Uterus (tissue), 2 donors: ENCODE data around the gene SLC1A6.

ENCODE experiments used
- CTCF ChIP-seq, 4 experiments: fragments of 200-600 bp in 2 of 4; fragments of 450-650 bp in 2 of 4; sonication (generic) in 2 of 4; IDR thresholded peaks; one replicate each; pipeline ENCODE4 v1.5.1; 2016 to 2019; ENCODE audit warnings: antibody characterized with exemption in 4 of 4, mild to moderate bottlenecking in 2 of 4, moderate library complexity in 1 of 4
- POLR2A ChIP-seq, 2 donors: fragments of 450-650 bp; IDR thresholded peaks; one replicate each; pipeline ENCODE4 v1.6.1; 2016; ENCODE audit warnings: antibody characterized with exemption in 2 of 2, mild to moderate bottlenecking in 1 of 2, moderate library complexity in 1 of 2

- no peak for TF ChIP-seq POLR2A (IDR thresholded peaks at IDR 0.05)
- TF ChIP-seq CTCF (IDR thresholded peaks at IDR 0.05) = no peak
Observed at GRCh38 chr19:14952767-14953166, 26.9 kb downstream of the SLC1A6 start.
